Activated naive CD4-positive, alpha-beta T cell treated with anti-CD3 and anti-CD28 coated beads for 36 hours (primary cell): Measurements from ENCODE around the gene REPS2. TPM values are rescaled to one million over a fixed set of nuclear protein-coding genes. Genes with fewer than 3 reads are reported as not detected.

Experiments
- CTCF ChIA-PET: fragments of 350-600 bp; sonication (Branson Sonifier 250); formaldehyde crosslinking; loops from one replicate; lab custom pipeline; 2021; ENCODE audit warnings: antibody characterized with exemption; lab: Charles Lee
- DNase-seq: peaks from one replicate; pipeline ENCODE4 v3.0.0-alpha.2; 2020
- H3K27ac Mint-ChIP-seq: one replicate; pipeline ENCODE4 v1.8.0; 2021; ENCODE audit warnings: mild to moderate bottlenecking, mixed read lengths
- H3K27me3 Mint-ChIP-seq: one replicate; pipeline ENCODE4 v1.8.0; 2021; ENCODE audit warnings: low read depth, mixed read lengths
- H3K36me3 Mint-ChIP-seq: one replicate; pipeline ENCODE4 v1.8.0; 2021; ENCODE audit warnings: low read depth, mixed read lengths
- H3K4me1 Mint-ChIP-seq: one replicate; pipeline ENCODE4 v1.8.0; 2021; ENCODE audit warnings: low read depth, mixed read lengths
- H3K4me3 Mint-ChIP-seq: one replicate; pipeline ENCODE4 v1.8.0; 2021; ENCODE audit warnings: mild to moderate bottlenecking, moderate library complexity, mixed read lengths
- H3K9me3 Mint-ChIP-seq: one replicate; pipeline ENCODE4 v1.8.0; 2021; ENCODE audit warnings: mixed read lengths
- intact Hi-C: fragments of 100-400 bp; cut with micrococcal nuclease; formaldehyde crosslinking; loops from one replicate; pipeline ENCODE4 v1.15.1; 2023
- total RNA-seq, 2 experiments: library from RNA; stranded (reverse); gene quantifications; one replicate each; pipeline ENCODE4 v1.2.3, GENCODE V29; 2021

Gene REPS2
- total RNA-seq = not detected

DNA sequence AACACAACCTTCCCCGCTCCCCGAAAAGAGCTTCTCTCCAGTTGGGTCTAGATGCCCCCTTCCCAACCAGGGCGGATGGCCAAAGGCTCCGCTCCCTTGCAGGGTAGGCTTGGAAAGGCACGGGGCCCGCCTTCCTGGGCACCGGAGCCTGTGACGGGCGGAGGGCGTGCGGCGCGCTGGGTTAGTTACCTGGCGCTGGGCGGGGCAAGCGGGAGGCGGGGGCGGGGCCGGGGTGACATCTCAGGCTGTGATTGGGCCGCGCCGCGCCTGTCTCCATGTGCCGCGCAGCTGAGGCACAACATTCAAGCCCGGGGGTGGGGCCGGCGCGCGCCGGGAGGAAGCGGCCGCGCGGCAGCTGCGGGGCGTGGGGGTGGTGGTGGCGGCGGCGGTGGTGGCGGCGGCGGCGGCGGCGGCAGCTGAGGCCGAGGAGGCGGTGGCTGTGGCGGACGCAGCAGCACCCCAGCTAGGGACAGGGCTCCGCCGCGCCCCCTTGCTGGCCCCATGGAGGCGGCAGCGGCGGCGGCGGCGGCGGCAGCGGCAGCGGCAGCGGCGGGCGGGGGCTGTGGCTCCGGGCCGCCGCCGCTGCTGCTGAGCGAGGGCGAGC is at the start of gene REPS2:
Gene REPS2, plus strand, starts transcription at position 298 of the 604 bp plus-strand sequence. Its CDS starts 204 bp downstream, at position 502.
- H3K9me3 Mint-ChIP-seq = no peaks in the 10 kb centered on the region
- peak; percentile 83 for DNase-seq
- H3K4me1 Mint-ChIP-seq = peaks cover 2% of the 10 kb centered on the region
- no peak within 1 kb of the TSS for H3K27ac Mint-ChIP-seq
- CTCF ChIA-PET = interaction anchor here (0.9 to 1.6 kb wide), 2 partner anchors 66 to 94 kb away, joined by 3 to 7 read pairs; no protein-coding TSS in a partner anchor
- H3K27me3 Mint-ChIP-seq = no peaks in the 10 kb centered on the region
- intact Hi-C loops = loop anchor here (1.0 to 5.0 kb wide), 6 partner anchors 54 to 1609 kb away; partner anchors contain the start of genes PIGA, RBBP7 and TXLNG
- H3K36me3 Mint-ChIP-seq = no peaks in the 10 kb centered on the region
- H3K4me3 Mint-ChIP-seq = peak within 1 kb of the TSS; percentile 71

DNA sequence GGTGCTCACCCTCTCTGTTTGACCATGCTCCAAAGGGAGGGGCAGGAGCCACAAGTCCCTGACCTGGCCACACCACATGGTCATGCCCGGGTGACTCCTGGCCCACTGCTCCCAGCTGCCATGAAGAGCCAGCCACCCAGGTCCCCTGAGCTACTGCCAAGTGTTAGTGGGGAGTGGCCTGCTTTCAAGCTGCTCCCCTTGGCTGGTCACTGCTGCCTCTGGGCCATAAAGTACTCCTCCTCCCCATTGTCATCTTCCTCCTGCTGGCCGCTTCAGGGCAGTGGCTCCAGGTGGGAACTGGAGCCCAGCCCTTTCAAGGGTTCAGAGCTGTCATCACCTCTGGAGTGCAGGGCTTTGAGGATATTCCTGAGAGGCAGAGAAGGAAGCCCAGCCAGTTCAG is 49.0 kb upstream of the REPS2 start:
- Mint-ChIP-seq H3K36me3 (no peaks in the 10 kb centered on the region), H3K9me3 (no peaks in the 10 kb centered on the region), H3K4me1 (peaks cover 5% of the 10 kb centered on the region), H3K27ac (no peak overlapping the region), H3K27me3 (no peaks in the 10 kb centered on the region), H3K4me3 (no peak overlapping the region)
- CTCF ChIA-PET = interaction anchor here (0.6 kb wide), 1 partner anchor 454 kb away, joined by 3 read pairs; no protein-coding TSS in a partner anchor
- DNase-seq = no peak
- intact Hi-C loops = no loop called here

DNA sequence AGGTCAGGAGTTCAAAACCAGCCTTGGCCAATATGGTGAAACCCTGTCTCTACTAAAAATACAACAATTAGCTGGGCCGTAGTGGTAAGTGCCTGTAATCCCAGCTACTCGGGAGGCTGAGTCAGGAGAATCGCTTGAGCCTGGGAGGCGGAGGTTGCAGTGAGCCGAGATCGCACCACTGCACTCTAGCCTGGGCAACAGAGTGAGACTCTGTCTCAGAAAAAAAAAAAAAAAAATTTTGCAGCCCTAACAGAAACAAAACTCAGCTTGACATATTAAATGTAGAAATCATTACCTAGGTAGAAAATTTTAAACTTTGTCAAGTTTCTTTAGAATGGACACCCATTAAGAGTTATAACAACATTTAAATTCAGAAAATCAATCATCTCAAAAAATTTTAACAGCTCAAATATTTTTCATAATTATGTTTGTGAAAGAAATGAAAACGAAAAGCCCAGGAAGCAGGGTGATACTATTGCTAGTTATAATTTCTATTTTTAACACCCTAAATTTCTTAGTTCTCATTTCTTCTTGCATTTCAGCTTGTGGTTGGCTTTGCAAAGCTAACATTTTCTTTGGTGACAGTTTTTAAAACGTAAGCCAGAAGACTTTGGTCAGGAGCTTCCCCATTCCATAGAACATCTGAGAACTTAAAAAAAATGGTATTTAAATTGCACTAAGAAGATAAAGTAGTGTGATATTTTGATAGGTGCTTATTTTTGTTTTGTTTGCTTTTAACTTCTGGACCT is 43.0 kb upstream of the REPS2 start:
- CTCF ChIA-PET = no interaction called here
- Mint-ChIP-seq H3K9me3 (no peaks in the 10 kb centered on the region), H3K4me3 (no peak overlapping the region), H3K4me1 (no peaks in the 10 kb centered on the region), H3K36me3 (no peaks in the 10 kb centered on the region), H3K27ac (no peak overlapping the region), H3K27me3 (peaks cover 3% of the 10 kb centered on the region)
- intact Hi-C loops = no loop called here
- DNase-seq = no peak

DNA sequence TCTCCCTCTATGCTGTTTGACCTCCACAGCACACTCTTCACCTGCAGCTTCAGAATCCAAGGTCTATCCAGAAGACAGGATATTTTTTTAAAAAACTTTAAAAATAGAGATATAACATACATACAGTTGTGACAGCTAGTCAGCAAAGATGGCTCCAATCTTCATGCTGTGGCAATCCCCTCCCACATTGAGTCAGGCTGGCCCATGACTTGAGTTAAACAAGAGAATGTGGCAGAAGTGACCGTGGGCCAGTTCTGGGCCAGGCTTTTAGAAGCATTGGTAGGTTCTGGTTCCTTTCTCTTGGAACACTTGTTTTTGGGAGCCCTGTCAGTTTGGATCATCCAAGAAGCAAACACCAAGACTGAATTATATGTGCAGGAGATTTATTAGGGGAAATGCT is 36.1 kb upstream of the REPS2 start:
- Mint-ChIP-seq H3K4me3 (no peak overlapping the region), H3K36me3 (no peaks in the 10 kb centered on the region), H3K9me3 (no peaks in the 10 kb centered on the region), H3K4me1 (no peaks in the 10 kb centered on the region), H3K27ac (no peak overlapping the region), H3K27me3 (no peaks in the 10 kb centered on the region)
- intact Hi-C loops = no loop called here
- CTCF ChIA-PET = no interaction called here
- no peak for DNase-seq

DNA sequence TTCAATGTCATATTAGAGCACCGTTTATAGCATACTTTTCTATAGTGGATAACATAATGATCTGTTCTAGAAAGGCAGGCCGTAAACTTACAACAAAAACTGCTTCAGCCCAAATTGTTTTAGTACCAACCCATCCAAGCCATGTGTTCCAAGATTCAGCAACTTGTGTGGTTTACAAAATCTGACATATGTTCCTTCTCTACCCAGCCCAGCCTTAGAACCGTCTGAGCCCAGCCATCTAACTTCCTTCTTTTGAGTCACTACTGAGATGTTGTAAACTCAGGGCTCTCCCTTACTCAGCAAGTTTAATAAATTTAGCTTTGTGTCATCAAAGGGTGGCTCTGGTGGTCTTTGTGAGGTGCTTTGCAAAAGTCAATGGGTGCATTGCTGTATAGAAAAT is 32.4 kb upstream of the REPS2 start:
- DNase-seq = no peak

DNA sequence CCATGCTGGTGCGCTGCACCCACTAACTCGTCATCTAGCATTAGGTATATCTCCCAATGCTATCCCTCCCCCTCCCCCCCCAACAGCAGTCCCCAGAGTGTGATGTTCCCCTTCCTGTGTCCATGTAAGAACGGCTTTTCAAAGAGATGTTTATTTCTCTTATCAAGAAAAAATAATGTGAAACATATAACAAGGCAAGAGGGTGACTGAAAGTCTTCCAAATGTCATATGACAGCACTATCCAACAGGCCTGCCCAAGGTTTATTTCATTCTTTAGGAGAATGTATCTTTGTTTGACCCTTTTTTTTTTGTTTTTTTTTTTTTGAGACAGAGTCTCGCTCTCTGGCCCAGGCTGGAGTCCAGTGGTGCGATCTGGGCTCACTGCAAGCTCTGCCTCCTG is 29.9 kb upstream of the REPS2 start:
- Mint-ChIP-seq H3K4me1 (no peaks in the 10 kb centered on the region), H3K36me3 (no peaks in the 10 kb centered on the region), H3K4me3 (no peak overlapping the region), H3K27ac (no peak overlapping the region), H3K27me3 (peaks cover under 1% of the 10 kb centered on the region), H3K9me3 (no peaks in the 10 kb centered on the region)
- no peak for DNase-seq
- intact Hi-C loops = no loop called here
- CTCF ChIA-PET = interaction anchor here (0.7 kb wide), 1 partner anchor 340 kb away, joined by 3 read pairs; no protein-coding TSS in a partner anchor

More for the DNA sequence above, 32.4 kb upstream of the REPS2 start:
- H3K9me3 Mint-ChIP-seq = no peaks in the 10 kb centered on the region
- H3K27ac Mint-ChIP-seq = no peak overlapping the region
- CTCF ChIA-PET = no interaction called here
- no peaks in the 10 kb centered on the region for H3K36me3 Mint-ChIP-seq
- H3K27me3 Mint-ChIP-seq = no peaks in the 10 kb centered on the region
- H3K4me3 Mint-ChIP-seq = no peak overlapping the region
- intact Hi-C loops = no loop called here
- H3K4me1 Mint-ChIP-seq = no peaks in the 10 kb centered on the region

DNA sequence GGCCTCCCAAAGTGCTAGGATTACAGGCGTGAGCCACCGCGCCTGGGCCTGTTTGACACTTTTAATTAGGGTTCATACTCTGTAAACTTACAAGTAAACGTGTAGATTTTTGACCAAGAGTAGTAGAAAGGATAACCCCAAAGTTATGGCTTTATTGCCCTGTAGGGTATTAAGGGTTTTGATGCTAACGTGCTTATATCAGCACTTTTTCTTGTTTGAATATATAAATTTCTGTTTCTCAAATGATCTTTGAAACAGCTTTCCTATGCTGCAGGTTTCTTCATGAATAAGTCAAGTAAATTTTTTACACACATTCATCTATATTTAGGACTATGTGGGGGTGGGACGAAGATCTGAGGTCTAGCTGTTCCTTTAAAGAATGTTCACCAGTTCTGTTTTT is 29.3 kb upstream of the REPS2 start:
- no peak overlapping the region for H3K4me3 Mint-ChIP-seq
- H3K27me3 Mint-ChIP-seq = peaks cover 2% of the 10 kb centered on the region
- CTCF ChIA-PET = interaction anchor here (0.7 kb wide), 1 partner anchor 340 kb away, joined by 3 read pairs; no protein-coding TSS in a partner anchor
- H3K36me3 Mint-ChIP-seq = no peaks in the 10 kb centered on the region
- no peak for DNase-seq
- no peaks in the 10 kb centered on the region for H3K9me3 Mint-ChIP-seq
- H3K27ac Mint-ChIP-seq = no peak overlapping the region
- intact Hi-C loops = no loop called here
- H3K4me1 Mint-ChIP-seq = no peaks in the 10 kb centered on the region

DNA sequence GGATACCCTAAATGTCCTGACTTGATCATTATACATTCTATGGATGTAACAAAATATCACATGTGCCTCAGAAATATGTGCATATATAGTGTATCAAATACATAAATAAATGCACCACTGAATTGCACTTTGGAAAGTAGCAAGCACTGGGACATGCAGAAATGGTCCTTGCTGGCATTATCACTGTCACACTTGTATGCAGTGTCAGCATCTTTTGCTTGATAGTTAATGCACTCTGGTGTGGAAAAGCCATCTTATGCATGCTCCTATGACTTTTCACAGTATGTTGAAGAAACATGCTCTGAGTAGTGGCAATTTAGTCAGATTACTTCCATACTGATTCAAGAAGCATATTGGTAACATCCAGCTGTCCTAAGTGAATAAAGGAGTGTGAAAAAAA is 27.5 kb upstream of the REPS2 start:
- Mint-ChIP-seq H3K27ac (no peak overlapping the region), H3K4me1 (no peaks in the 10 kb centered on the region), H3K9me3 (no peaks in the 10 kb centered on the region), H3K36me3 (no peaks in the 10 kb centered on the region), H3K27me3 (peaks cover 2% of the 10 kb centered on the region), H3K4me3 (no peak overlapping the region)
- intact Hi-C loops = no loop called here
- CTCF ChIA-PET = interaction anchor here (1.4 kb wide), 1 partner anchor 9 kb away, joined by 3 read pairs; no protein-coding TSS in a partner anchor
- DNase-seq = no peak

DNA sequence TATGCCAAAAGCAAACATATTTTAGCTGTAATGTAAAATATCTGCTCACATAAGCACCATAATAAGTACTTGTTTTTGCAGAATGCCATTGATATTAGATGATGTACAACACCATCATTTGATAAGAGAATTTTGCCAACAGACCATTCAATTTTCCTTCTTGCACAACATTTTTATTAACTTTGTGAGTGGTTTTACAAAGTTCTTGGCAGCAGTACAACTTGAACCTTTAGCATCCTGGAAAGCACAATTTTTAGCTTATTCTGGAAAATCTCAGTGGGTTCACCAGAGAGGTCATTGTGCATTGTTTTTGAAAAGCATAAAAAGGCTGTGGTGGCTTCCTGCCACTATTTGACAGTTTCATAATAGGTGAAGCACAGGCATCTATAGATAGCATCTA is 26.4 kb upstream of the REPS2 start:
- DNase-seq = no peak
- Mint-ChIP-seq H3K4me3 (no peak overlapping the region), H3K36me3 (no peaks in the 10 kb centered on the region), H3K27ac (no peak overlapping the region), H3K4me1 (no peaks in the 10 kb centered on the region), H3K9me3 (no peaks in the 10 kb centered on the region), H3K27me3 (peaks cover 2% of the 10 kb centered on the region)
- CTCF ChIA-PET = interaction anchor here (1.4 kb wide), 1 partner anchor 11 kb away, joined by 3 read pairs; no protein-coding TSS in a partner anchor
- intact Hi-C loops = no loop called here

DNA sequence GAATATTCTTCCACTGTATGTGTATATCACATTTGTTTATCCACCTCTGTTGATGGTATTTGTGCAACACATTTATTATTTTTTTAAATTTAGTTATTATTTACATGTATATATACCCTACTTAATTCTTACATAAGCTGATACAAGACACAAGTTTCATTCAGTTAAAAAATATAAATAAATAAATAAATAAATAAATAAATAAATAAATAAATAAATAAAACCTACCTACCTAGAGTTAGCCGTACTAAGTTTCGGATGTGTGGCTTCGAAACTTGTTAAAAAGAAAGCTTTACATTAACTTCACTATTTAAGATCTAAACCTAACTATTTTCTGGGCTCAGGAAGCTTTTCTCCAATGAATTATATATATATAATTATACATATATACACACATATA is 23.3 kb upstream of the REPS2 start:
- no peaks in the 10 kb centered on the region for H3K9me3 Mint-ChIP-seq
- no peaks in the 10 kb centered on the region for H3K36me3 Mint-ChIP-seq
- DNase-seq = no peak
- H3K4me3 Mint-ChIP-seq = no peak overlapping the region
- intact Hi-C loops = no loop called here
- H3K27me3 Mint-ChIP-seq = peaks cover 2% of the 10 kb centered on the region
- CTCF ChIA-PET = no interaction called here
- no peak overlapping the region for H3K27ac Mint-ChIP-seq
- H3K4me1 Mint-ChIP-seq = no peaks in the 10 kb centered on the region

DNA sequence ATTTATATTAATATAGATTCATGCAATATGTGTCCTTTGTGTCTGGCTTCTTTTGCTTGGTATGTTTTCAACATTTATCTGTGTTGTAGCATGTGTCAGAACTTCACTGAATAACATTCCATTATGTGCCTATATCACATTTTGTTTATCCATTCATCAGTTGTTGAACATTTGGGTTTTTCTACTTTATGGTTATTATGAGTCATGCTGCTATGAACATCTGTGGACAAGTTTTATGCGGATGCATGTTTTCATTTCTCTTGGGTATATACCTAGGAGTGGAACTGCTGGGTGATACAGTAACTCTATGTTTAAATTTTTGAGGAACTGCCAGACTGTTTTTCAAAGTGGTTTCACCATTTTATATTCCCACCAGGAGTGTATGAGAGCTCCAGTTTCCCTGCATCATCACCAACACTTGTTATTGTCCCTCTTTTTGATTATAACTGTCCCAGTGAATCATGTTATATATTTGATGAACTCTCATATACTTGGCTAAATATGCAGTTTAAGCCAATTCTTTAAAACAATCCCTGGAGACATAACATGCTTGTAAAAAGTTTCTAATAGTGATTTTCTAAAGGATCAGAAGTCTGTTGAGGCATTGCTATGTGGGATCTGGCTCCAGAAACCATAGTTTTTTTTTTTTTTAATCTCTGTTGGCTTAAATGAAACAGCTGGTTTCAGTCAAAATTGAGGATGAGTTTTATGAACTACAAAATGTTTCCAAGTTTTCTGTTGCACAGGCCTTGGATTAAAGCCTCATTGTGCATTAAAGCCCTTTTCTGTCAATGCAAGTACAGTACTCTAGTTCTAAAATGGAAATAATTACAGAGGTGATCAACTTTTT is 21.6 kb upstream of the REPS2 start:
- Mint-ChIP-seq H3K4me1 (no peaks in the 10 kb centered on the region), H3K27me3 (peaks cover 2% of the 10 kb centered on the region), H3K9me3 (no peaks in the 10 kb centered on the region), H3K36me3 (no peaks in the 10 kb centered on the region), H3K4me3 (no peak overlapping the region), H3K27ac (no peak overlapping the region)
- no peak for DNase-seq
- intact Hi-C loops = no loop called here
- CTCF ChIA-PET = no interaction called here

DNA sequence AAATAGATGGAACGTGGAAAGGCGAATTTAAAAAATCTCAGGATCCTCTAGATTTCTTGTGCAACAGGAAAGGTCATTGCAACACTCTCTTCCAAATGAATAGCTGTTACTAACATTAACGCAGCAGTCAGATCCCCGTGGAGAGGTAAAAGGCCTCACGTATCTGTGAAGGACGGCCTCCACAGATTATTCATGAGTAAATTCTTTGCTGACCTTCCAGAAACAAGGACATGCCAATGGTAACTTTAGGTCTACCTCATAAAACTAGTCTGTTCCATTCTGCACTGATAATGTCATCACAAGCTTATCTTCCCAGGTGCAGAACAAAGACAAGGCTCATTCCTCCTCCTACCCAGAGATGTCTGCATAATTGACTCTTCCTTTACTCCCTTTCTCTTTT is 16.1 kb upstream of the REPS2 start:
- intact Hi-C loops = no loop called here
- Mint-ChIP-seq H3K4me1 (peaks cover 4% of the 10 kb centered on the region), H3K4me3 (no peak overlapping the region), H3K27me3 (no peaks in the 10 kb centered on the region), H3K27ac (no peak overlapping the region), H3K36me3 (no peaks in the 10 kb centered on the region), H3K9me3 (no peaks in the 10 kb centered on the region)
- DNase-seq = no peak
- CTCF ChIA-PET = no interaction called here
